ENCODE measurements around the gene EYA3.
A peak's percentile ranks its signal among the peaks of the same experiment; 100 is the strongest.

Gene EYA3

DNA sequence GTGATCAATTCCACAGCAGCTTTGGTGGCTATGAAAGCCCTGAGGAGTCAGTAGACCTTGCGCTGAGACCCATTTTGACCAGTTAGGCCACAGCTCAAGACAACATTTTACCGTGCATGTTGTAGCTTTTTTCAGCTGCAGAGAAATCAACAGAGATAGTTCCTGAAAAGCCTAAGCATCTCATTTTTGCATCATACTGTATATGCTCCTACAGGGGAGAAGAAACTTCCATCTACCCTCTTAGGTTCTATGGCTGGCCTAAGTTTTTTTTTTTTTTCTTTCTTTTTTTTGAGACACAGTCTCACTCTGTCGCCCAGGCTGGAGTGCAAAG, 24.8 kb upstream of the EYA3 start:
- no peak for DNase-seq (ENCODE audit: low read depth in 2 of 2)

DNA sequence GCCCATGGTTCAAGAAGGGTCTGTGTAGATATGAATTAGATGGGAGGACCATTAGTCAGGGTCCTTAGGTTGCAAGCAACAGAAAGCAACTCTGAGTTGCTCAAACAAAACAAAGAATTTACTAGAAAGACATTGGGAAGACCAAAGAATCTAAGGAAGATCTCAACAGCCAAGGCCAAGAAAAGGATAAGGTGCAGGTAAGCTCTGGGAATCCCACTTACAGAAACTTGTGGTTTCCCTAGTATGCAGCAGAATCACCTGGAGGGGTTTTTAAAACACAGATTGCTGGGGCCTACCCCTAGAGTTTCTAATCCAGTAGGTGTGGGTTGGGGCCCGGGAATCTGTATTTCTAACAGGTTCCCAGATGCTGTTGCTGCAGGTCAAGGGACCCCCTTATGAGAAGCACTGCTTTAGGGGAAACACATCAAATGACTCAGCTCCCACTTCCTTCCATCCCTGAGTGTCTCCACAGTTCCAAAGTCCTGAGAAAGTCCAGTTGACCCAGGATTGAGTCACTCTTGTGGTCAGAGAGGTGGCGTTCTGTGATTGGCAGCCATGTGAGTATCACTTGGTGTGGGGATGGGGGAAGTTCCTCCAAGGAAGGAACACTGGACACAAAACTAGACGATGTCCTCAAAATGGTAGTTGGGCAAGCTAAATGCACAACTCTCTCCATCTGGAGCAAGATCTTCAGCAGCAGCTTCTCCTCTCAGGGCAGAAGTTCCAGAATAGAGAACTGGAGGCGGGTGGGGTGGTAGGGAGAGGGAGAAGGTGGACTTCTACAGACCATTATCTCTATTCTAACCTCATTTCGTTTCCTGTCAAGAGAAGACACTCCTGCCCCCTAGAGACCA, 24.2 kb upstream of the EYA3 start:
- DNase-seq (ENCODE audit: low read depth in 2 of 2) = no peak

DNA sequence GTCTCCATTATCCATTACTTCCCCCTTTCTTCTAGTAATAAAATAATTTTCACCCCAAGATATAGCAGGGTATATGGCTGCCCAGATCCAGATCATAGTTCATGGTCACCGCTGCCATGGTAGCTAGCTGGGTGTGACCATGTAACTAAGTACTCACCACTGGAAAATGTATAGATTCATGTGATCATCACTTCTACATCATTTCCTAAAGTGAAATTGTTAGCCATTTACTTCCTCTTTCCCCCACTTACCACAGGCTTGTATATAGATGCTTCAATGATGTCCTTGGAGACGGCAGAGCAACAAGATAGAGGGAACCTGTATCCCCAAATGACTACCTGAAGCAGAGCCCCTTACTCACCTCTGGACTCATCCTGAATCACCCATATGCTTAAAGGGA, 22.7 kb upstream of the EYA3 start:
- DNase-seq (ENCODE audit: low read depth in 2 of 2) = no peak

DNA sequence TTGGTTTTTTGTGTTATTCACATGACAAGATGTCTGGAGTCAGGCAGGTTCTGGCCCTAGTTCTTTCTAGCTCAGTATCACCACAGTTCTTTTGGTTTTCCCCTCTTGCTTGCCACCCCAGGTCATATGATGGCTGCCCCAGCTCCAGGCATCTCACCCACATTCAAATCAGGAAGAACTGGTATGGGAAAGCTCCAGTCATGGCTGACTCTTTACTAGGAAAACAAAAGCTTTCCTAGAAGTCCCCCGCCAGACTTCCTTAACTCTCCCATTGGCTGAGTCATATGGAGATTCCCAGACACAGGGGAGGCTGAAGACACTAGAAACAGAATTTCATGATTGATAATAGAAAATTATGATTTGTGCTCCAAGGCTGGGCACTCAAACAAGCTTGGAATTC, 22.1 kb upstream of the EYA3 start:
- DNase-seq (ENCODE audit: low read depth in 2 of 2) = no peak

DNA sequence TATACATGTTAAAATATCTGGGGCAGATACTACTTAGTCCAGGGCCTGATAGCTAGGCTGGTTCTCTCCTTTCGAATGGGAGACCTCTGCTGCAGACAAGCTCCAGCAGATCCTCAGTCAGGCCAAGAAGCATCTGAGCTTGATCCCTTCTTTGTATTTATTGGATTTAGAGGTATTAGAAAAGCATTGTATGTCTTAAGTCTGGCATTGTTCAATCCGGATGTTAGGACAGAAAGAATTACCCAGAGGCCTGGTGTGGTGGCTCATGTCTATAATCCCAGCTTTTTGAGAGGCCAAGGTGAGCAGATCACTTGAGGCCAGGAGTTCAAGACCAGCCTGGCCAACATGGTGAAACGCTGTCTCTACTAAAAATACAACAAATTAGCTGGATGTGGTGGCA, 21.2 kb upstream of the EYA3 start:
- DNase-seq (ENCODE audit: low read depth in 2 of 2) = no peak

DNA sequence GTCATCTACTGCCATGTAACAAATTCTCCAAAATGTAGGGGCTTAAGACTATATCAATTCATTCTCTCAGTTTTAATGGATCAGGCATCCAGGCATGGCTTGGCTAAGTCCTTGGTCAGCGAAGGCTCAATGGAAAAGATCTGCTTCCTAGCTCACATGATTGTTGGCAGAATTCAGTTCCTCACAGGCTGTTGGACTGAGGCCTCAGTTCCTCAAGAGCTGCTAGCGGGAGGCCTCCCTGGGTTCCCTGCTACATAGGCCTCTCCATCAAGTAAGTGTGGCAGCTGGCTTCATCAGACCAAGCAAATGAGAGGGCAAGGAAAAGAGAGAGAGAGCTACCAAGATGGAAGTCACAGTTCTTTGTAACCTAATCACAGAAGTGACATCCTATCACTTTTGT, 19.6 kb upstream of the EYA3 start:
- DNase-seq (ENCODE audit: low read depth in 2 of 2) = no peak

DNA sequence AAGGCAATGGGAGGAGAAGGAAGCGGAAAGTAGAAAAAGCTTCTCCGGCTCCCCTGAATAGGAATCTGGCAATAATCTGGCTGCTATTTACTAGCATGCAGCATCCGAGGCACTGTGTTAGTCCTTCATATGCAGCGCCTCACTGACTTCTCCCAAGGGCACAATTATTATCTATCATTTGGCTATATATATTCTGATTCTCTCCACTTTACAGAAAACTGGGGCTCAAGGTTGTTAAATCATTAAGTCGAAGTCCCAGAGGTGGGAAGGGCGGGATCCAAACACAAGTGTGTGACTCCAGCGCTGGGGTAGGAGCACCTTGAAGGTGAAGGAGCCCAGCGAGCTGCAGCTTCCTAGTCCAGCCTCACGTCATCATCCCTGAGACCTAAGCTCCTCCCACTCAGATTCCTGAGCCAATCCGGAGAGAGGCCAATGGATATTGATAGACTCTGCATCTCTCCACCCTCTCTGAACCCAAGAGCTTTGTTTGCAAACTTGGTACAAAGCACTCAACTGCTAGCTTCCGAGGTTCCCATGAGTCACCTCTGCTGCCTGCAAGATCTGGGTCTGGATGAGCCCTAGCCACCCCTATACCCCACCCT, 16.6 kb upstream of the EYA3 start:
- DNase-seq (ENCODE audit: low read depth in 2 of 2) = no peak

DNA sequence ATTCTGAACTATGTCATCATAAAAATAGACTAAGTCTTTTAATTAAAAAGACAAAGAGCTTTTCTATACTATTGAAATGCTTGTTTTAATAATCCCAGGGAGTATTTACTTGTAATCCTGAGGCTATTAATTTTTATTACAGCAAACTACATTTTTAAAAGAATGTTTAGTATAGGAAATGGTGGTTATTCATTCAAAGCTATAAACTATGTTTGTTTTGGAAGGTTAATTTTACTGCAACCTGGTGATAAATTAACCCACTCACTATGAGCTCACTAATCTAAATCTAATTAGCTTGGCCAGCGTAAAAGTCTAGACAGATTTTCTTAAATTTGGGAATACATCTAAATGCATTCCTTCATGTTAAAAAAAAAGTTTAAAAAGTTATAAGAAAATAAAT, 13.8 kb upstream of the EYA3 start:
- DNase-seq (ENCODE audit: low read depth in 2 of 2) = no peak

DNA sequence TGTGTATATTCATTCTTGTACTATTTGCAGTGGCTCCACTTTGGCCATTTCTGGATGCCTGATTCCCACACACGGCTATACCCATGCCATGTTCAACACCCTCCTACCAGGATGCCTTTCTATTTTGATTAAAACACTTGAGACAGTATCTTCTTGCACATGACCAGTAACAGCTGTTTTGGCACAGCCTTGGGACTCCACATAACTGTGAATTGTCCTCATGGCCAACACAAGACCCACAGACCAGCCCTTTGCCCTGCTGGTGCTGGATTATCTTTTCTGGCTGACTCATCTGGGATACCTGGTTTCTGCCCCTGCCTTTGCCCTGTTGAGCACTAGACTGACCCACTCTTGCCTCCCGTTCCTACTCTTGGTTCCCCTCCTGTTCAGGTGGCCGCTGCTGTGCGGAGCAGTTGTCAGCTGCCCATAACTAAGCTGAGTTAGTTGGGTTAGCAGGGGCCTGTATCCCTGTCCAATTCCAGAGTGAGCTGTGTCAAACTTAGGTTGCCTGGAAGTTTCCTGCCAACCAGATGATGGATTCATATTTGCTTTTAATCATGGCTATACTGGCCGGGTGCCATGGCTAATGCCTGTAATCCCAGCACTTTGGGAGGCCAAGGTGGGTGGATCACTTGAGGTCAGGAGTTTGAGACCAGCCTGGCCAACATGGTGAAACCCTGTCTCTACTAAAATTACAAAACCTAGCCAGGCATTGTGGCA, 10.8 kb upstream of the EYA3 start:
- DNase-seq (ENCODE audit: low read depth in 2 of 2) = no peak

DNA sequence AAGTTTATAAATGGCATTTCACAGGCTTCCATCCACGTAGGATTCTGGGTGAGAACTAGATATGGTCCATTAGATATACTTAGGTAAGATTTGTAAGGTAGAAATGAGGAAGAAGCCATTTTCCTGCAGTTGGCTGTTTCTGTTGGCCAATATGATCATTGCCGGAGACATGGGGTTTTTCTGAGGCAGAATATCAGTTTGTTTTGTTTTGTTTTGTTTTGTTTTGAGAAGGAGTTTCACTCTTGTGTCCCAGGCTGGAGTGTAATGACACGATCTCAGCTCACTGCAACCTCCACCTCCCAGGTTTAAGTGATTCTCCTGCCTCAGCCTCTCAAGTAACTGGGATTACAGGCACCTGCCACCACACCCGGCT, 8.7 kb upstream of the EYA3 start:
- DNase-seq (ENCODE audit: low read depth in 2 of 2) = no peak

DNA sequence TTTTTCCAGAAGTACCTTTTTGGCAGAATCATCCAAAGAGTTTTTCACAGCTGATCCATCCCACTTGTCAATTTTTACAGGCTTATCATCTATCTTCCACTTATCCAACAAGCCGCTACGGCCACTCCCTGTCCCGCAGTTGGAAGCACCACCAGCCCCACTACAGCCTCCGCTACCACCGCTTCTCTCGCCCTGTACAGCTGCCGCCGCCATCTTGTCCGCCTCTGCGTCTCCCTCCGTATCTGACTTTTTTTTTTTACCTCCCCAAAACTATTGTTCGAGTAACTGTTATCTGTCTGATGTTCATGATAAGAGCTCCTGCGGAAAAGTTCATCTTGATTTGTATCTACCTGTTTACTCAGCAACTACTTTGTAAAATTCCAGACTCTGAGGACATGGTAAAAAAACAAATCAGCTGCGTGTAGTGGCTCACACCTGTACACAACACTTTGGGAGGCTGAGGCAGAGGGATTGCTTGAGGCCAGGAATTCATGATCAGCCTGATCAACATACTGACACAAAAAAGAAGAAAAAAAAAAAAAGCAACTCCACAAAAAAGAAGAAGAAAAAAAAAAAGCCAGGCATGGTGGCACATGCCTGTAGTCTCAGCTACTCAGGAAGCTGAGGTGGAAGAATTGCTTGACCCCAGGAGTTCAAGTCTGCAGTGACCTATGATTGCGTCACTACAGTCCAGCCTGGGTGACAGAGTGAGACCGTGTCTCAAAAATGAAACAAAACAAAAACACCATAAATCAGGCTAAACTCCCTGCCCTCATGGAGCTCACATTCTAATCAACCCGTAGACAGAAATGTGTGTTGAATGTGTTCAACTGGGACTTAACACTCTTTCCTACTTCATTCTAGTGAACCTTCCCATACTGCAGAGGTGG, 8.0 kb upstream of the EYA3 start:
- no peak for DNase-seq (ENCODE audit: low read depth in 2 of 2)

DNA sequence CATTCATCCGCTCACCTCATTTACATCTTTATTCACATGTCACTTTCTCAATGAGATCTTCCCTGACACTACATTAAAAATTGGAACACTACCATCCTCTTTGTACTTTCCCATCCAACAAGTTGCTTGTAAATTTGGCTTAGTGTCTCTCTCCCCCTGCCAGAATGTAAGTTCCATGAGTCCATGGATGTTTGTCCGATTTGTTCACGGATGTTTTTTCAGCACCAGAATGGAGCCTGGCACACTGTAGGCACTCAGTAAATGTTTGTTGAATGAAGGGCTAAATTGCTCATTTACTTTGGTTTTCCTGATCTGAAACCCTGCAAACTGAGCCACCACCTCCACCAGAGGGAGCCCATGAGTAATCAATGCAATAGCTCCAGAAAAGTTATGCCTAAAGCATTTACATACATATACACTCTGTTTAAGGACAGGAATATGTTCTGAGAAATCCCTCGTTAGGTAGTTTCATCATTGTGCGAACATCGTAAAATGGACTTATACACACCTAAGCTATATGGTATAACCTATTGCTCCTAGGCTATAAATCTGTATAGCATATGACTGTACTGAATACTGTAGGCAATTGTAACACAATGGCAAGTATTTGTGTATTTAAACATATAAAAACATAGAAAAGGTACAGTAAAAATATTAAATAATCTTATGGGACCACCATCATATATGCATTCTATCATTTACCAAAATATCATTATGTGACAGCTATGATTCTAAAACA, 2.8 kb upstream of the EYA3 start:
- DNase-seq (ENCODE audit: low read depth in 2 of 2) = peak; percentile 31 to 55

DNA sequence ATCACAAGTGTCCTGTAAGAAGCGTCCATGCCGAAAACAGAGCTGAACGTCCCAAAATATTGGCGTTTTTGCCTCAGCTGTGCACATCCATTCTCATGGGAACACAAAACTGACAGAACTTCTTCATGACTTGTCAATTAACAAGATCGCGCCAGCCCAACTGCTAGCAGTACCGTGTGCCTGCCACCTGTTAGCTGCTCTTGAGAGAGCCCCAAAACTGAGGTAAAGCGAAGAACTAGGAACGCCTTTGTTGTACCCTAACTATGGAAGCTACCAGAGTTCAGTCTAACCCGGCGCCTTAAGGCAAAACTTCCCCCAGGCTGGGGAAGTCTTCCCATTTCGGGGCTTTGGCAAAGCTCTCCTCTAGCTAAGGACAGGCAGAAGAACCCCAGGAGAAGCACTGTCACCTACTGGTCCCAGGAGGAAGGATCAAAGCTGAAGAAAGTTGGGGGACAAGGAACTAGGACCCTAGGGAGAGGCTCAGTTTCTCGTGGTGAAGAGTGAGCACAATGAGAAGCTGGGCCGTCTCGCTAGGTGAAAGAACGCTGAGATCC, 719 bp downstream of the EYA3 start:
- DNase-seq (ENCODE audit: low read depth in 2 of 2) = no peak

DNA sequence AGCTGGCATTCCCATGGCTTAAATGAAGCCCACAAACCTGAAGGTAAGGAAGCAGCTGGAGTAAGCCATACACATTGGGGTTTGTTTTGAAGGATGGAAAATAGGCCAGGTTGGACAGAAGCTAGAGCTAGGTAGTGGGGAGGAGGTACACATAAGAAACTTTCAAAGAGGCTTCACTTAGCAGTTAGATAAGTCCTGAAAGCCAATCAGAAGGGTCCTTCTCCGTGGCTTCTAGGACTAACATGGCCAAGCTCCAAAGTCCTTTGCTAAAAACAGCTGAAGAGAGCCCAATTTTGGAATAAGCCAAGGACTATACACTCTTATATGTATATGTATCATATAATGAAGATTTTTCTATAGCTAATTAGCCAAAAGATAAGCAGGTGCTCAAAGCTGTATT, 1.8 kb downstream of the EYA3 start:
- DNase-seq (ENCODE audit: low read depth in 2 of 2) = no peak

DNA sequence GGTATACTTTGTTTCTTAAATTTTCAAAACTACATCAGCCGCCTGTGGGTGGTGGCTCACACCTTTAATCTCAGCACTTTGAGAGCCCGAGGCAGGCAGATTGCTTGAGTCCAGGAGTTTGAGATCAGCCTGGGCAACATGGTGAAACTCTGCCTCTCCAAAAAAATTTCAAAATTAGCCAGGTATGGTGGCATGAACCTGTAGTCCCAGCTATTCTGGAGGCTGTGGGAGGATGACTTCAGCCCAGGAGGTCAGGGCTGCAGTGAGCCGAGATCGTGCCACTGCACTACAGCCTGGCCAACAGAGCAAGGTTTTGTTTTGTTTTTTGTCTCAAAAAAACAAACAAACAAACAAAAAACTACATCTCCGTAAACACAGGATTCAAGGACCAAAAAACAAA, 3.3 kb downstream of the EYA3 start:
- DNase-seq (ENCODE audit: low read depth in 2 of 2) = no peak

DNA sequence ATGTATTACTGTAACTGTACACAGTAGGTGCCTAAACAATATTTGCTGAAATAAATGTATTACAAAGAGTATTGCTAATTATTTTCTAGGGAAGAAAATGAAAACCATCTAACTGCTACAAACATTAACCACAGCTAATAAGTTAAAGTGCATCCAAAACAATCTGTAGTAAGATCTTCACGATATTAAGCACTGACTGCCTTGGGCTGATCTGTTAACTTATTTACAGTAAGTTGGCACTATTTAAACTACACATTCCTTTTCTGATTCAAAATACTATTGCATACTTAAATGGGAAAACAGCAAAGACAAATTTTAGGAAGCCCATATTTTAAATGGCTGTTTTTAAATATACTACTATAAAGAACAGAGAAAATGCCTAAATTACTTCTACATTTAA, 4.5 kb downstream of the EYA3 start:
- DNase-seq (ENCODE audit: low read depth in 2 of 2) = no peak

DNA sequence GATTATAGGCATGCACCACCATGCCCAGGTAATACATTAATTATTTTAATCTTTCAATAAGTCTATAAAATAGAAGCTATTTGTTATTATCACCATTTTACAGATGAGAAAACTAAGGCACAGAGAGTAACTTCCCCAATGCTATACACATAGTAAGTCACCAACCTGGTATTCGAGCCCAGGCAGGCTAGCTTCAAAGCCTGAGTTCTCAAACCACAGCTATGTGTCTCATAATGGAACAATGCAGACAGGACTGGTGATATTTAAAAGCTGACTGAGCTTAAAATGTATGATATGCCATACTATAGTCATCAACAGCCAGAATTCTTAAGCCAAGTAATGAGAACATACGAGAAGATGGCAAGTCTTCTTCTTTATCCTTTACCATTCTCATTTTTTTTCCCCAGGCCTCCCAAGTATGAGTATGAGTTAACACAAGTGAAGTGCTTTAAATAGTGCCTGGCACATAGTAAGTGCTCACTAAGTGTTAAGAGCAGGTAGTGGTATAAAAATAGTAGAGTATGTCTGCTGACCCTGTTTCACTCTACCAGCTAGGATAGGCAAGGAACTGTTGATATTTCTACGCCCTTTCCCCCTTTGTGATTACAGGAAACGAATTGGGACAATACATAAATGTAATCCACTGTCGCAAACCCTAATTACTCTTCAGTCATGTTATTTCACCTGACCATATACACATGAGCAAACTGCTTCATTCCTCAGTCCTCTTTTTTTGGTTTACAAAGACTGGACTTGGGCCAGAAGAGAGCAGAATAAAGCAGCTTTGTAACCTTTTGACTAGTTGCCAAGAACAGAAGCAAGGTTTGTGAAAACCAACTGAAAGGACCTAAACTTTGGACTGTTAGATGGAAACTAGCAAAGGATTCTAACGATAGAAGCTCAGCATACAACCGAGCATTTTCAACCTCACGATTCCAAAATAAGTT, 9.5 kb downstream of the EYA3 start:
- DNase-seq (ENCODE audit: low read depth in 2 of 2) = no peak

DNA sequence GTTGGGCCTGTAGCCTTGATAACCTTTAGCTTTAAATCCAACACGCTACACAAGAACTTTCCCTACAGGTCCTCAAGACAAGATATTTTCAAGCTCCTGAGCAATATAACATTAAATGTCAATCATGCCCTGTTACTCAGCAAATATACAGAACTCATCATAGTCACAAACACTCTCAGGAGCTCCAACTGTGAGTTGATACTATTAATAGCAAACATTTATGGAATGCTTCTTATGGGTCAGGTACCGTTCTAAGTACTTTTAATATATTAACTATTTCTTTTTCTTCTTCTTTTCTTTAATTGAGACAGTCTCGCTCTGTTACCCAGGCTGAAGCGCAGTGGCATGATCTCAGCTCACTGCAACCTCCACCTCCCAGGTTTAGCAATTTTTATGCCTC, 10.1 kb downstream of the EYA3 start:
- no peak for DNase-seq (ENCODE audit: low read depth in 2 of 2)

DNA sequence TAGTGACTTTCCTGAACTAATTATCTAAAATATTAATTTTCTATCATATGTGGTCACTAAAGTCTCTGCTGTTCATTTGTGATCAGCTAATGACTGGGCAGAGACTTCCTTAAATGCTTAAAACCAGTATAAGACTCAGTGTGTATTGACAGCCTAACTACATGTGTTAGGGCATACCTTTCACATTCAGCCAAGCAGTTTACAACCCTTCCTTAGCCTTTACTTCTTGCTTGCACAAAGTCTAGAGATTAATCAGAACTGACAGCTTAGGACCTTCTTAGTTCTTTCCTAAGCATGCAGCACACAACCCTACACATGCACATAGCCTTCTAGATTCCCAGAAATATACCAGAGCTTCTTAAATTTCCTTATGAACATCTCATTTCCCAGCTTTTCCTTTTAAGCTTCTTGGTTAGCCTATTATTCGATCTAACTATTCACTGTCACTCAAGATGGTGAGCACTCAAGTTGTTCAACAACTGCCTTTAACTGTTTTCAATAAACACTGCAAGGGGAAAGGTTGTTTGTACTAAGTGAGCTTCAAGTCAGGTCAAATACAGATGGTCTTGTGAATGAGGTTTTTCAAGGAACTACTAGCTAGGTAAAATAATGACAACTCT, 13.4 kb downstream of the EYA3 start:
- DNase-seq (ENCODE audit: low read depth in 2 of 2) = no peak

DNA sequence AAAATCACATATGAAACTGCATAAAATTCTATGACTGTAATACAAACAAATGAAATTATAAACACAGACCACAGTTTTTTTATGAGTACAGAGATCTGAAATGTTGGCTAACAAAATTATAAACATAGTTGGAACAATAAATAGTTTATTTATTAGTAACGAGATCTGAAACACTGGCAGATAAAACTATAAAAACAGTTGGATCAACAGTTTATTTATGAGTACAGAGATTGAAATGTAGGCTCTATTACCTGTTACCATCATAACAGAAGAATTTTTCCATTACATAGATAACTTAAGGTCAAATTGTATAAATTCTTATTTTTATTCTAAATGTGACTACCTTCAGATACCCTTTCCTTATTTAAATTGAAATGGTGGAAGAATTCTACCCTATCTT, 14.5 kb downstream of the EYA3 start:
- no peak for DNase-seq (ENCODE audit: low read depth in 2 of 2)
